GM12878 (cell line): Measurements from ENCODE around the gene MYO3B. TPM values are rescaled to one million over a fixed set of nuclear protein-coding genes. Genes with fewer than 3 reads are reported as not detected.

Source experiments
- ATAC-seq: fragments of 200-7000 bp; cut with Tn5 transposase; 3 replicates; pipeline ENCODE4 v1.9.1; 2020; ENCODE audit warnings: mild to moderate bottlenecking, moderate library complexity
- BruUV-seq: library from RNA; stranded (reverse); fragments of 400-500 nt; replicated peaks from 2 replicates; lab custom pipeline; 2021; lab: Mats Ljungman, UMichigan
- CTCF ChIA-PET: fragments of 300-600 bp; sonication (Branson Sonifier 250); formaldehyde crosslinking; extraction: SDS; loops from one replicate; lab custom pipeline; 2021; ENCODE audit warnings: inconsistent platforms; lab: Yijun Ruan, JAX
- POLR2A ChIA-PET: fragments of 350-600 bp; formaldehyde crosslinking; extraction: SDS; loops from one replicate; lab custom pipeline; 2021; ENCODE audit warnings: inconsistent platforms; lab: Charles Lee
- RAD21 ChIA-PET: fragments of 300-600 bp; sonication (Branson Sonifier 250); formaldehyde crosslinking; loops from one replicate; lab custom pipeline; 2023; ENCODE audit warnings: antibody characterized with exemption; ENCODE audit not compliant: unreplicated experiment; lab: Charles Lee
- SMC1A ChIA-PET: fragments of 300-600 bp; sonication (Branson Sonifier 250); formaldehyde crosslinking; loops from one replicate; lab custom pipeline; 2023; ENCODE audit not compliant: unreplicated experiment, uncharacterized antibody; lab: Charles Lee
- DNase-seq: peaks from one replicate; pipeline ENCODE4 v3.0.0-alpha.2; 2011; ENCODE audit warnings: low read depth, low spot score
- FAIRE-seq: peaks from 3 replicates; lab custom pipeline; 2011; peaks lifted over from hg19 to GRCh38; lab: Jason Lieb, UNC
- H2AFZ ChIP-seq: 2 replicates; pipeline ENCODE4 v1.6.0; 2011; ENCODE audit warnings: low read depth, low read length, control low read depth; ENCODE audit not compliant: control insufficient read depth
- H3K27ac ChIP-seq: 2 replicates; pipeline ENCODE4 v1.5.1; 2011; ENCODE audit warnings: control low read depth; ENCODE audit not compliant: control insufficient read depth, insufficient read depth
- H3K27me3 ChIP-seq, 2 experiments: replicated peaks in 1 of 2; 2 replicates each; pipeline versions ENCODE4 v1.6.0 to v1.6.1; 2011; ENCODE audit warnings: low read length in 1 of 2; ENCODE audit not compliant: control insufficient read depth in 2 of 2, insufficient read depth in 2 of 2
- H3K36me3 ChIP-seq, 2 experiments: 2 replicates each; pipeline ENCODE4 v1.5.1; 2011; ENCODE audit warnings: low read length in 1 of 2; ENCODE audit not compliant: control insufficient read depth in 2 of 2, insufficient read depth in 2 of 2
- H3K4me1 ChIP-seq: 2 replicates; pipeline ENCODE4 v1.6.1; 2011; ENCODE audit warnings: mild to moderate bottlenecking, low read length, moderate library complexity, mixed read lengths; ENCODE audit not compliant: control insufficient read depth, insufficient read depth
- H3K4me2 ChIP-seq: 2 replicates; pipeline ENCODE4 v1.6.0; 2011; ENCODE audit warnings: control low read depth; ENCODE audit not compliant: control insufficient read depth, insufficient read depth
- H3K4me3 ChIP-seq: fragments of 200-600 bp; sonication (generic); 2 replicates; pipeline ENCODE4 v1.5.1; 2016
- H3K79me2 ChIP-seq: 2 replicates; pipeline ENCODE4 v1.6.0; 2011; ENCODE audit warnings: low read length; ENCODE audit not compliant: control insufficient read depth, insufficient read depth
- H3K9ac ChIP-seq: 2 replicates; pipeline ENCODE4 v1.8.0; 2011; ENCODE audit warnings: low read length, control low read depth, mixed read lengths; ENCODE audit not compliant: control insufficient read depth, insufficient read depth
- H3K9me3 ChIP-seq: replicated peaks from 3 replicates; pipeline ENCODE4 v1.5.1; 2011; ENCODE audit warnings: mild to moderate bottlenecking, low read length; ENCODE audit not compliant: control insufficient read depth, insufficient read depth
- H4K20me1 ChIP-seq: 2 replicates; pipeline ENCODE4 v1.6.0; 2011; ENCODE audit not compliant: control insufficient read depth, insufficient read depth
- DPF2 ChIP-seq: fragments of 450-650 bp; IDR thresholded peaks from 2 replicates; pipeline ENCODE4 v1.6.1; 2017; ENCODE audit warnings: mild to moderate bottlenecking
- FOXM1 ChIP-seq: IDR thresholded peaks from 2 replicates; pipeline ENCODE4 v1.6.1; 2012; ENCODE audit warnings: low read depth, mild to moderate bottlenecking, inconsistent platforms, low read length, moderate library complexity
- MTA3 ChIP-seq: IDR thresholded peaks from 2 replicates; pipeline ENCODE4 v1.6.1; 2012; ENCODE audit warnings: low read length, inconsistent platforms, borderline replicate concordance
- RELA ChIP-seq: fragments of 450-650 bp; IDR thresholded peaks from 2 replicates; pipeline ENCODE4 v1.8.0; 2014; ENCODE audit warnings: borderline replicate concordance; ENCODE audit not compliant: partially characterized antibody
- SIN3A ChIP-seq: IDR thresholded peaks from 2 replicates; pipeline ENCODE4 v1.6.1; 2012; ENCODE audit warnings: low read depth, low read length, improper control_type of control experiment
- SMAD1 ChIP-seq: fragments of 450-650 bp; IDR thresholded peaks from 2 replicates; pipeline ENCODE4 v1.6.1; 2018; ENCODE audit warnings: mild to moderate bottlenecking, low read depth; ENCODE audit not compliant: partially characterized antibody
- STAT1 ChIP-seq: fragments of 450-650 bp; conservative IDR thresholded peaks from 2 replicates; pipeline ENCODE4 v1.6.1; 2014; ENCODE audit warnings: antibody characterized with exemption, mild to moderate bottlenecking
- SUZ12 ChIP-seq: fragments of 200-600 bp; sonication (generic); IDR thresholded peaks from one replicate; pipeline ENCODE4 v1.6.1; 2018; ENCODE audit warnings: antibody characterized with exemption, mild to moderate bottlenecking; ENCODE audit not compliant: unreplicated experiment
- TARDBP ChIP-seq: IDR thresholded peaks from 2 replicates; pipeline ENCODE4 v1.6.1; 2016; ENCODE audit warnings: borderline replicate concordance
- TCF12 ChIP-seq: IDR thresholded peaks from 2 replicates; pipeline ENCODE4 v1.6.1; 2011; ENCODE audit warnings: low read depth, mild to moderate bottlenecking, low read length
- WGBS: methylation state at CpG from one replicate; pipeline ENCODE4 v1.1.6; 2016; ENCODE audit warnings: low lambda C conversion rate; ENCODE audit not compliant: insufficient replicate concordance, insufficient coverage; ENCODE audit errors: missing lambda C conversion rate; 5-methylcytosine and 5-hydroxymethylcytosine counted together
- in situ Hi-C: fragments of 300-500 bp; cut with MboI; formaldehyde crosslinking; loops from 9 replicates; pipeline ENCODE4 v1.14.3; 2018; ENCODE audit warnings: mixed read lengths
- intact Hi-C: fragments of 100-400 bp; cut with micrococcal nuclease; formaldehyde crosslinking; loops from one replicate; pipeline ENCODE4 v1.14.2; 2022; ENCODE audit not compliant: unreplicated experiment
- polyA plus RNA-seq, 11 experiments: library from polyadenylated mRNA; depleted of rRNA in 4 of 11; unstranded in 6 of 11; stranded (reverse) in 5 of 11; fragments of >200 nt; fragmentation: Nextera tagmentation in 4 of 11; fragmentation: Illumina TruSeq in 1 of 11; extraction: Ambion mirVana in 4 of 11; extraction: Trizol in 1 of 11; gene quantifications; 1 replicate in 1 of 11; 2 replicates in 10 of 11; pipeline versions ENCODE4 v1.2.1 to v1.2.3, GENCODE V29; 2011 to 2016; ENCODE audit warnings: inconsistent platforms in 2 of 11, missing spikeins in 2 of 11, low read depth in 1 of 11
- total RNA-seq, 4 experiments: library from RNA; depleted of rRNA in 3 of 4; stranded (reverse); fragments of >200 nt in 3 of 4; fragmentation: Illumina TruSeq in 1 of 4; extraction: Trizol in 1 of 4; gene quantifications; 2 replicates each; pipeline versions ENCODE4 v1.2.1 to v1.2.3, GENCODE V29; 2013 to 2021
- TF ChIP-seq, protein P1 (sequence below): fragments of 450-650 bp; formaldehyde crosslinking; IDR thresholded peaks from 2 replicates; pipeline ENCODE4 v1.4.0; 2022; ENCODE audit warnings: mild to moderate bottlenecking, moderate library complexity
- TF ChIP-seq, protein P2 (sequence below): fragments of 450-650 bp; IDR thresholded peaks from 2 replicates; pipeline ENCODE4 v1.6.1; 2017; ENCODE audit warnings: mild to moderate bottlenecking, moderate library complexity
- TF ChIP-seq, protein P3 (sequence below): IDR thresholded peaks from 2 replicates; pipeline ENCODE4 v1.6.1; 2011; ENCODE audit warnings: borderline replicate concordance, low read depth, mild to moderate bottlenecking, moderate library complexity, mixed read lengths, low read length; ENCODE audit not compliant: insufficient read depth; ENCODE audit errors: extremely low read length
- TF ChIP-seq, protein P4 (sequence below): IDR thresholded peaks from 2 replicates; pipeline ENCODE4 v1.6.1; 2011; ENCODE audit warnings: low read depth, mild to moderate bottlenecking, low read length, moderate library complexity, borderline replicate concordance; ENCODE audit errors: extremely low read depth

MYO3B gene
- total and polyA plus RNA-seq, 10 of the 15 experiments (the other 5 are each of a cell fraction or from before 2014, with no cell fraction given) = 1.1 to 7.1 (median 2.1) TPM

DNA sequence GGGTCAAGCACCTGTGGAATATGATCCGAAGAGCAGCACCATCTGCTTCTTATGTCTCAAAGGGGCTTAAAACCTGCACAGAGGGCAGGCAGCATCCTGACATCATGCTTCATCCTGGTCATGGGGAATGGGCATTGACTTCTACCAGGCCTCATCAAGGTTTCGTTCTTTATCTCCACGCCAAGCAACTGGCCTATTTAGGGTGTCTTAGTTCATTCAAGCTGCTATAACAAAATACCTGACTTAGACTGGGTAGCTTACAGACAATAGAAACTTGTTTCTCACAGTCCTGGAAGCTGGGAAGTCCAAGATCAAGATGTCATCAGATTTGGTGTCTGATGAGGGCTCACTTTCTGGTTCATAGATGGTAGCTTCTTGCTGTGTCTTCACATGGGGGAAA is 69.4 kb downstream of the MYO3B start:
- Histone ChIP-seq H3K27ac (no peak overlapping the region), H3K79me2 (no peaks in the 10 kb centered on the region), H4K20me1 (no peaks in the 10 kb centered on the region), H3K27me3 (no peaks in the 10 kb centered on the region), H3K36me3 (no peaks in the 10 kb centered on the region), H3K4me3 (no peak overlapping the region), H3K9ac (no peak overlapping the region), H3K4me1 (no peaks in the 10 kb centered on the region), H3K9me3 (no peaks in the 10 kb centered on the region), H2AFZ (no peak overlapping the region), H3K4me2 (no peak overlapping the region)
- BruUV-seq = no TSS peak
- intact Hi-C loops (no loop called here), in situ Hi-C loops (no loop called here)
- ATAC-seq (no peak), DNase-seq (no peak), FAIRE-seq (no peak)
- ChIA-PET CTCF (interaction anchor here (0.7 to 1.9 kb wide), 3 partner anchors 11 to 587 kb away, joined by 3 to 8 read pairs (median 3); no protein-coding TSS in a partner anchor), SMC1A (interaction anchor here (0.6 to 1.1 kb wide), 4 partner anchors 15 to 351 kb away, joined by 3 to 5 read pairs (median 3); no protein-coding TSS in a partner anchor), POLR2A (no interaction called here), RAD21 (no interaction called here)
- WGBS = 10% methylated on average over 3 of the region's 3 CpGs
- no peak for TF ChIP-seq DPF2
- no peak for TF ChIP-seq FOXM1
- TF ChIP-seq TCF12 = no peak
- no peak for TF ChIP-seq SIN3A
- no peak for TF ChIP-seq RELA
- TF ChIP-seq, protein P1, sequence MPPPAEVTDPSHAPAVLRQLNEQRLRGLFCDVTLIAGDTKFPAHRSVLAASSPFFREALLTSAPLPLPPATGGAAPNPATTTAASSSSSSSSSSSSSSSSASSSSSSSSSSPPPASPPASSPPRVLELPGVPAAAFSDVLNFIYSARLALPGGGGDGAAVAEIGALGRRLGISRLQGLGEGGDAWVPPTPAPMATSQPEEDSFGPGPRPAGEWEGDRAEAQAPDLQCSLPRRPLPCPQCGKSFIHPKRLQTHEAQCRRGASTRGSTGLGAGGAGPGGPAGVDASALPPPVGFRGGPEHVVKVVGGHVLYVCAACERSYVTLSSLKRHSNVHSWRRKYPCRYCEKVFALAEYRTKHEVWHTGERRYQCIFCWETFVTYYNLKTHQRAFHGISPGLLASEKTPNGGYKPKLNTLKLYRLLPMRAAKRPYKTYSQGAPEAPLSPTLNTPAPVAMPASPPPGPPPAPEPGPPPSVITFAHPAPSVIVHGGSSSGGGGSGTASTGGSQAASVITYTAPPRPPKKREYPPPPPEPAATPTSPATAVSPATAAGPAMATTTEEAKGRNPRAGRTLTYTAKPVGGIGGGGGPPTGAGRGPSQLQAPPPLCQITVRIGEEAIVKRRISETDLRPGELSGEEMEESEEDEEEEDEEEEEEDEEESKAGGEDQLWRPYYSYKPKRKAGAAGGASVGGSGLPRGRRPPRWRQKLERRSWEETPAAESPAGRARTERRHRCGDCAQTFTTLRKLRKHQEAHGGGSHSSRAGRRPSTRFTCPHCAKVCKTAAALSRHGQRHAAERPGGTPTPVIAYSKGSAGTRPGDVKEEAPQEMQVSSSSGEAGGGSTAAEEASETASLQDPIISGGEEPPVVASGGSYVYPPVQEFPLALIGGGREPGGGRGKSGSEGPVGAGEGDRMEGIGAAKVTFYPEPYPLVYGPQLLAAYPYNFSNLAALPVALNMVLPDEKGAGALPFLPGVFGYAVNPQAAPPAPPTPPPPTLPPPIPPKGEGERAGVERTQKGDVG = no peak
- no peak for TF ChIP-seq TARDBP
- TF ChIP-seq, protein P2, sequence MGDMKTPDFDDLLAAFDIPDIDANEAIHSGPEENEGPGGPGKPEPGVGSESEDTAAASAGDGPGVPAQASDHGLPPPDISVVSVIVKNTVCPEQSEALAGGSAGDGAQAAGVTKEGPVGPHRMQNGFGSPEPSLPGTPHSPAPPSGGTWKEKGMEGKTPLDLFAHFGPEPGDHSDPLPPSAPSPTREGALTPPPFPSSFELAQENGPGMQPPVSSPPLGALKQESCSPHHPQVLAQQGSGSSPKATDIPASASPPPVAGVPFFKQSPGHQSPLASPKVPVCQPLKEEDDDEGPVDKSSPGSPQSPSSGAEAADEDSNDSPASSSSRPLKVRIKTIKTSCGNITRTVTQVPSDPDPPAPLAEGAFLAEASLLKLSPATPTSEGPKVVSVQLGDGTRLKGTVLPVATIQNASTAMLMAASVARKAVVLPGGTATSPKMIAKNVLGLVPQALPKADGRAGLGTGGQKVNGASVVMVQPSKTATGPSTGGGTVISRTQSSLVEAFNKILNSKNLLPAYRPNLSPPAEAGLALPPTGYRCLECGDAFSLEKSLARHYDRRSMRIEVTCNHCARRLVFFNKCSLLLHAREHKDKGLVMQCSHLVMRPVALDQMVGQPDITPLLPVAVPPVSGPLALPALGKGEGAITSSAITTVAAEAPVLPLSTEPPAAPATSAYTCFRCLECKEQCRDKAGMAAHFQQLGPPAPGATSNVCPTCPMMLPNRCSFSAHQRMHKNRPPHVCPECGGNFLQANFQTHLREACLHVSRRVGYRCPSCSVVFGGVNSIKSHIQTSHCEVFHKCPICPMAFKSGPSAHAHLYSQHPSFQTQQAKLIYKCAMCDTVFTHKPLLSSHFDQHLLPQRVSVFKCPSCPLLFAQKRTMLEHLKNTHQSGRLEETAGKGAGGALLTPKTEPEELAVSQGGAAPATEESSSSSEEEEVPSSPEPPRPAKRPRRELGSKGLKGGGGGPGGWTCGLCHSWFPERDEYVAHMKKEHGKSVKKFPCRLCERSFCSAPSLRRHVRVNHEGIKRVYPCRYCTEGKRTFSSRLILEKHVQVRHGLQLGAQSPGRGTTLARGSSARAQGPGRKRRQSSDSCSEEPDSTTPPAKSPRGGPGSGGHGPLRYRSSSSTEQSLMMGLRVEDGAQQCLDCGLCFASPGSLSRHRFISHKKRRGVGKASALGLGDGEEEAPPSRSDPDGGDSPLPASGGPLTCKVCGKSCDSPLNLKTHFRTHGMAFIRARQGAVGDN = no peak
- no peak for TF ChIP-seq STAT1
- TF ChIP-seq, protein P3, sequence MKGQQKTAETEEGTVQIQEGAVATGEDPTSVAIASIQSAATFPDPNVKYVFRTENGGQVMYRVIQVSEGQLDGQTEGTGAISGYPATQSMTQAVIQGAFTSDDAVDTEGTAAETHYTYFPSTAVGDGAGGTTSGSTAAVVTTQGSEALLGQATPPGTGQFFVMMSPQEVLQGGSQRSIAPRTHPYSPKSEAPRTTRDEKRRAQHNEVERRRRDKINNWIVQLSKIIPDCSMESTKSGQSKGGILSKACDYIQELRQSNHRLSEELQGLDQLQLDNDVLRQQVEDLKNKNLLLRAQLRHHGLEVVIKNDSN = no peak
- TF ChIP-seq SMAD1 = no peak
- TF ChIP-seq, protein P4, sequence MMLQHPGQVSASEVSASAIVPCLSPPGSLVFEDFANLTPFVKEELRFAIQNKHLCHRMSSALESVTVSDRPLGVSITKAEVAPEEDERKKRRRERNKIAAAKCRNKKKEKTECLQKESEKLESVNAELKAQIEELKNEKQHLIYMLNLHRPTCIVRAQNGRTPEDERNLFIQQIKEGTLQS = no peak
- no peak for TF ChIP-seq SUZ12
- TF ChIP-seq MTA3 = no peak
